ENCODE results near the gene GPR55. TPM values are rescaled to one million over a fixed set of nuclear protein-coding genes. Genes with fewer than 3 reads are reported as not detected.

GPR55 gene
- total RNA-seq, 1 experiment from 2014 or later = 0.07 TPM

DNA sequence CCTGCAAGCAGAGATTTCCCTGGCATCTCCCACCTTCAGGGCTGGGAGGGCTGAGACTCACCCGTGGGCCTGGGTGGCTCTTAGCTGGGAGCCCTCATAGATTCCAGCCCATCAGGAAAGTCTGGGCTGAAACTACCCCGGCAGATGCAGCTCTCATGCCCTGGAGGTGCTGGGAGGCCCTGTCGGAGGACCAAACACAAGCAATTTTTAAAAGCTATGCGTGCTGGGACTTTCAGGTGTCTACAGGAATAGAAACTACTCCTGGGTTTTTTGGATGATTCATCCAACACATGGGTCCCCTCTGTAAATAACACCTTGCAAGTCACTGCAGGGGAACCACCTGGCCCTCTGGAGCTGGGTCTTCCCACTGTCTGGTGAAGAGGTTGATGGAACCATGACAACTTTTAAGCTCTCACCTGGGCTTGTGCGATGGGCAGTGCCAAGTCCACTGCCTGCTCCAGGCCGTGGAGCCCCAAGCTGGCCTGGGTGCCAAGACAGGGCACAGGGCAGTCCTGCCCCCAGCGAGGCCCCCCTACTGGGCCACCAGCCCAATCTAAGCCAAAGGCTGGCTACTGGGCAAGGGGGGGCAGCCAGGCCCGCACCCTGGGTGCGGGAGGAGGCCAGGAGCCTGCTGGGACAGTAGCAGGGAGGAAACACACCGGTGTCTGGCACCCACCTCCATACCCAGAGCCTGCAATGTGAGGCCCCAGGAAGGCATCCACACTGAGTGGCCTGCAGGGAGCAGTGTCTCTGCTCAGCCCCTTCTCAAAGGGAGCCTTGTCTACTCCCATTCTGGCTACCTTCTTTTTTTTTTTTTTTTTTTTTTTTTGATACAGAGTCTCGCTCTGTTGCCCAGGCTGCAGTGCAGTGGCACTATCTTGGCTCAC lies 1.1 kb upstream of the GPR55 start:
- no TSS peak for BruUV-seq (replicated peaks)
- Histone ChIP-seq H3K4me3 (ENCODE audit: low read length) (no peak overlapping the region), H3K9ac (ENCODE audit: low read length) (no peak overlapping the region), H4K20me1 (ENCODE audit: low read length) (no peaks in the 10 kb centered on the region), H3K36me3 (ENCODE audit: low read depth, low read length) (no peaks in the 10 kb centered on the region), H3K4me1 (ENCODE audit: insufficient read depth, low read length) (no peaks in the 10 kb centered on the region), H3K27me3 (ENCODE audit: low read length) (no peaks in the 10 kb centered on the region), H3K79me2 (ENCODE audit: low read length) (no peaks in the 10 kb centered on the region), H3K9me2 (replicated peaks; ENCODE audit: low read length) (no peaks in the 10 kb centered on the region), H3K27ac (ENCODE audit: low read length) (no peak overlapping the region), H3K9me3 (ENCODE audit: low read length) (no peaks in the 10 kb centered on the region), H2AFZ (ENCODE audit: low read length) (no peak overlapping the region), H3F3A (ENCODE audit: low read length, unreplicated experiment) (no peaks in the 10 kb centered on the region), H3K4me2 (ENCODE audit: low read length) (no peak overlapping the region)
- intact Hi-C loops (cut with micrococcal nuclease) = no loop called here
- no peak for DNase-seq
- ChIA-PET POLR2A (ENCODE audit: unreplicated experiment) (no interaction called here), CTCF (no interaction called here)
- 0 out of 2 replicates have a peak, but pooled peaks have one; percentile 21 for ATAC-seq
- TF ChIP-seq, protein P1, sequence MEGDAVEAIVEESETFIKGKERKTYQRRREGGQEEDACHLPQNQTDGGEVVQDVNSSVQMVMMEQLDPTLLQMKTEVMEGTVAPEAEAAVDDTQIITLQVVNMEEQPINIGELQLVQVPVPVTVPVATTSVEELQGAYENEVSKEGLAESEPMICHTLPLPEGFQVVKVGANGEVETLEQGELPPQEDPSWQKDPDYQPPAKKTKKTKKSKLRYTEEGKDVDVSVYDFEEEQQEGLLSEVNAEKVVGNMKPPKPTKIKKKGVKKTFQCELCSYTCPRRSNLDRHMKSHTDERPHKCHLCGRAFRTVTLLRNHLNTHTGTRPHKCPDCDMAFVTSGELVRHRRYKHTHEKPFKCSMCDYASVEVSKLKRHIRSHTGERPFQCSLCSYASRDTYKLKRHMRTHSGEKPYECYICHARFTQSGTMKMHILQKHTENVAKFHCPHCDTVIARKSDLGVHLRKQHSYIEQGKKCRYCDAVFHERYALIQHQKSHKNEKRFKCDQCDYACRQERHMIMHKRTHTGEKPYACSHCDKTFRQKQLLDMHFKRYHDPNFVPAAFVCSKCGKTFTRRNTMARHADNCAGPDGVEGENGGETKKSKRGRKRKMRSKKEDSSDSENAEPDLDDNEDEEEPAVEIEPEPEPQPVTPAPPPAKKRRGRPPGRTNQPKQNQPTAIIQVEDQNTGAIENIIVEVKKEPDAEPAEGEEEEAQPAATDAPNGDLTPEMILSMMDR (conservative IDR thresholded peaks at IDR 0.05; ENCODE audit: low read depth, low read length) = no peak
- TF ChIP-seq EZH2phosphoT487 (IDR thresholded peaks at IDR 0.05; ENCODE audit: borderline replicate concordance, low read length) = no peak
- TF ChIP-seq EZH2 (IDR thresholded peaks at IDR 0.05; ENCODE audit: low read length, unreplicated experiment) = no peak

DNA sequence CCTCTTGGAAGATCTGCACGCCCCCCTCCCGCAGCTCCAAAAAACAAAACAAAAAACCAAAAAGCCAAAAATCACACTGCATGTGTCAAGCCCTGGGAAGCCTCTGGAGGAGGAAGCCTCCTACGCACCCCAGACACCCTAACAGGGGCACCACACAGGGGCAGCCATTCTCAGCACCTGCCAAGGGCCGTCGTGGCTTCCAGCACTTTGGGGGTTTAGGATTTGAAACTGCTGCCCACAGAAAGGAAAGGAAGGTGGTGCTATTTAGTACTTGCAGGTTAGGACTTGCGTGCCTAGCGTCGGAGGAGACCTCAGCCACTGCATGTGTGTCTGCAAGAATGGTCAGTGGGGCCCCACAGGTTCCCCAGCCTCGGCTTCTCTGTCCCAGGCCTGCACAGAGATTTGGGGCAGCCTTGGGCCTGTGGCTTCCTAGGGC lies 419 bp upstream of the GPR55 start:
- Histone ChIP-seq H3K36me3 (ENCODE audit: low read depth, low read length) (no peaks in the 10 kb centered on the region), H3K4me1 (ENCODE audit: insufficient read depth, low read length) (no peaks in the 10 kb centered on the region), H3K4me3 (ENCODE audit: low read length) (no peak overlapping the region), H3K9me2 (replicated peaks; ENCODE audit: low read length) (no peaks in the 10 kb centered on the region), H4K20me1 (ENCODE audit: low read length) (no peaks in the 10 kb centered on the region), H3K9me3 (ENCODE audit: low read length) (no peaks in the 10 kb centered on the region), H3F3A (ENCODE audit: low read length, unreplicated experiment) (no peaks in the 10 kb centered on the region), H3K27me3 (ENCODE audit: low read length) (no peaks in the 10 kb centered on the region), H3K4me2 (ENCODE audit: low read length) (no peak overlapping the region), H2AFZ (ENCODE audit: low read length) (no peak overlapping the region), H3K27ac (ENCODE audit: low read length) (no peak overlapping the region), H3K9ac (ENCODE audit: low read length) (no peak overlapping the region), H3K79me2 (ENCODE audit: low read length) (no peaks in the 10 kb centered on the region)
- no peak for DNase-seq
- no peak for ATAC-seq
- no TSS peak for BruUV-seq (replicated peaks)
- ChIA-PET CTCF (no interaction called here), POLR2A (ENCODE audit: unreplicated experiment) (no interaction called here)
- intact Hi-C loops (cut with micrococcal nuclease) = no loop called here
- TF ChIP-seq EZH2 (IDR thresholded peaks at IDR 0.05; ENCODE audit: low read length, unreplicated experiment) (no peak), EZH2phosphoT487 (IDR thresholded peaks at IDR 0.05; ENCODE audit: borderline replicate concordance, low read length) (no peak)
- TF ChIP-seq, protein P1 (conservative IDR thresholded peaks at IDR 0.05; ENCODE audit: low read depth, low read length) = no peak

- TF ChIP-seq EZH2phosphoT487 (IDR thresholded peaks at IDR 0.05; ENCODE audit: borderline replicate concordance, low read length) (no peak), EZH2 (IDR thresholded peaks at IDR 0.05; ENCODE audit: low read length, unreplicated experiment) (no peak)
- TF ChIP-seq, protein P1 (conservative IDR thresholded peaks at IDR 0.05; ENCODE audit: low read depth, low read length) = no peak
- Histone ChIP-seq H3K79me2 (ENCODE audit: low read length) (no peaks in the 10 kb centered on the region), H3K4me2 (ENCODE audit: low read length) (no peak overlapping the region), H2AFZ (ENCODE audit: low read length) (no peak overlapping the region), H4K20me1 (ENCODE audit: low read length) (no peaks in the 10 kb centered on the region), H3K4me3 (ENCODE audit: low read length) (no peak overlapping the region), H3K36me3 (ENCODE audit: low read depth, low read length) (no peaks in the 10 kb centered on the region), H3K4me1 (ENCODE audit: insufficient read depth, low read length) (no peaks in the 10 kb centered on the region), H3F3A (ENCODE audit: low read length, unreplicated experiment) (no peaks in the 10 kb centered on the region), H3K27me3 (ENCODE audit: low read length) (peaks cover 7% of the 10 kb centered on the region; the same call in 1 of the 2 replicates), H3K27ac (ENCODE audit: low read length) (no peak overlapping the region), H3K9me2 (replicated peaks; ENCODE audit: low read length) (no peaks in the 10 kb centered on the region), H3K9ac (ENCODE audit: low read length) (no peak overlapping the region), H3K9me3 (ENCODE audit: low read length) (no peaks in the 10 kb centered on the region)
- ChIA-PET CTCF (no interaction called here), POLR2A (ENCODE audit: unreplicated experiment) (no interaction called here)
- intact Hi-C loops (cut with micrococcal nuclease) = no loop called here
- no TSS peak for BruUV-seq (replicated peaks)
- DNase-seq = no peak
- no peak for ATAC-seq
Observed at GRCh38 chr2:230924092-230924469, 961 bp downstream of the GPR55 start.
